Loucy (cell line): ENCODE measurements around the gene RRP8.

Source experiments
- CTCF ChIP-seq: fragments of 200-600 bp; sonication (generic); conservative IDR thresholded peaks from 2 replicates; pipeline ENCODE4 v1.5.1; 2014; ENCODE audit warnings: mild to moderate bottlenecking, antibody characterized with exemption, low read length
- EZH2phosphoT487 ChIP-seq: fragments of 200-600 bp; IDR thresholded peaks from 2 replicates; pipeline ENCODE4 v1.6.1; 2018; ENCODE audit warnings: antibody characterized with exemption, mild to moderate bottlenecking, moderate library complexity, borderline replicate concordance

GRCh38 chr11:6637871-6638270 lies 34.5 kb upstream of the RRP8 start:
- TF ChIP-seq CTCF (no peak), EZH2phosphoT487 (no peak)
